ENCODE data around the gene GLI2. TPM values are rescaled to one million over a fixed set of nuclear protein-coding genes. Genes with fewer than 3 reads are reported as not detected.

Gene GLI2
- total RNA-seq, 4 donors from 2014 or later: 1.9 to 7.9 (median 5.5) TPM

DNA sequence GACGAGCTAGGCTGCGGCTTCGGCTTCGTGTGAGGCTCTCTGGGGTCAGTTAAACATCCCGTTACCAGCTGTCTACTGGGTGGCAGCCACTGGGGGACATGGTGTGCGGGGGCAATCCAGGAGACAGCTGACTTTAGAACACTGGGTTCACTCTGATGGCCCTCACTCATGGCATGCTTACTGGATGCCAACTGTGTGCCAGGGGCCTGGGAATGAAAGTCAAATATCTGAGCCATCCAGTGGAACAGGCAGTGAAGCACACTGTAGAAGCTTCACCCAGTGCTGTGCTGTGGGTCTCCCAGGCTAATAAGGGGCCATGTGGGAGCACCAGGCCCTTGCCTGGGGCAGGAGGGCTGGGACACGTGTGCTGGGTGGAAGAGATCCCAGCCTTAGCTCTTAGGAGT, 48.3 kb downstream of the GLI2 start:
- H3K27me3 ChIP-seq: no peaks in the 10 kb centered on the region
- no peak overlapping the region for H3K4me3 ChIP-seq
- no peaks in the 10 kb centered on the region for H3K9me3 ChIP-seq
- H3K4me1 ChIP-seq: peaks cover 54% of the 10 kb centered on the region
- DNase-seq (ENCODE audit: low spot score in 2 of 2): no peak
- H3K27ac ChIP-seq: no peak overlapping the region
- H3K36me3 ChIP-seq: no peaks in the 10 kb centered on the region
- TF ChIP-seq POLR2AphosphoS5 (IDR thresholded peaks at IDR 0.05) (no peak), EP300 (IDR thresholded peaks at IDR 0.05) (no peak), CTCF (IDR thresholded peaks at IDR 0.05) (no peak), POLR2A (IDR thresholded peaks at IDR 0.05) (no peak)
- 75% methylated on average over 7 of the region's 7 CpGs for WGBS
